GM12892 (cell line): ENCODE results near the gene C5AR2.
"Not testable (repeated sequence)": the region's sequence is repeated elsewhere in the genome, so short reads cannot be mapped to it uniquely, and the experiment has no call there.

Experiments
- DNase-seq: peaks from one replicate; pipeline ENCODE4 v3.0.0; 2011; ENCODE audit not compliant: insufficient read length
- FAIRE-seq: peaks from 2 replicates; lab custom pipeline; 2011; peaks lifted over from hg19 to GRCh38; lab: Jason Lieb, UNC
- POLR2A ChIP-seq: IDR thresholded peaks from 2 replicates; pipeline ENCODE4 v1.6.1; 2011; ENCODE audit warnings: low read depth, low read length, control low read depth
- POLR2AphosphoS5 ChIP-seq: IDR thresholded peaks from 2 replicates; pipeline ENCODE4 v1.6.1; 2011; ENCODE audit warnings: low read depth, low read length, control low read depth
- TAF1 ChIP-seq: IDR thresholded peaks from 2 replicates; pipeline ENCODE4 v1.6.1; 2011; ENCODE audit warnings: low read depth, mild to moderate bottlenecking, control low read depth, low read length, borderline replicate concordance

C5AR2 gene

DNA sequence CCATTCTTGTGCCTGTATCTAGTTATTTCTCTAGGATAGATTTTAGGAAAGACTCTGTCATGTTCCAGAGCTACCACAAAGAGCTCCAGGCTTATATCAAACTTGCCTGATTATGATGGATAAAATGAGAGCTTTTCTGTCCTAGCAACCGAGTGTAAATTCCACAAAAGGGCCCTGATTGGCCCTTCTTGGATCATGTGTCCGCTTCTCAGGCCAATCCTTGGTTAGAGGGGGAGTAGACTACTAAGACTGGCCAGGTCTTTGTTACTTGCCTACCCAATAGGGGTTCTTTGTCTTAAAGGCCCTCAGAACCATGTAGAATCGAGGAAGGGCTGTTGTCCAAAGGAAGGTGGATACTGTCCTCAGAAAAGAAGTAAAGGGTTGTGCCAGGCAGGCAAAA, 19.6 kb downstream of the C5AR2 start:
- no peak for DNase-seq
- no peak for FAIRE-seq
- TF ChIP-seq POLR2AphosphoS5 (no peak), TAF1 (no peak), POLR2A (no peak)

DNA sequence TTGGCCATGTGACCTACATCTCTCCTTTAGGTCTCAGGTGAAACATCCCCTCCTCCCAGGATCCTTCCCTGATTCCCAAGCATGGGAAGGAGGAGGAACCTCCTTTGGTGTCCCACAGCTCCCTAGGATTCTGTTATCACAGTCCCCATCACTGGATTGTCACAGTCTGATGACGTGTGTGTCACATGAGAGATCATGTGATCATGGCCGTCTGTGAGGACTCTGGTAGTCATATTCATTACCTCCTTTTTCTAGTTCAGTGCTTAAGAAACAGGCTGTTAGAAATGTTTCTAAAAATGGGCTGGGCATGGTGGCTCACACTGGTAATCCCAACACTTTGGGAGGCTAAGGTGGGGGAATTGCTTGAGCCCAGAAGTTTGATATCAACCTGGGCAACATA, 20.1 kb downstream of the C5AR2 start:
- FAIRE-seq (no peak), DNase-seq (no peak)
- TF ChIP-seq TAF1 (no peak), POLR2AphosphoS5 (no peak), POLR2A (no peak)

DNA sequence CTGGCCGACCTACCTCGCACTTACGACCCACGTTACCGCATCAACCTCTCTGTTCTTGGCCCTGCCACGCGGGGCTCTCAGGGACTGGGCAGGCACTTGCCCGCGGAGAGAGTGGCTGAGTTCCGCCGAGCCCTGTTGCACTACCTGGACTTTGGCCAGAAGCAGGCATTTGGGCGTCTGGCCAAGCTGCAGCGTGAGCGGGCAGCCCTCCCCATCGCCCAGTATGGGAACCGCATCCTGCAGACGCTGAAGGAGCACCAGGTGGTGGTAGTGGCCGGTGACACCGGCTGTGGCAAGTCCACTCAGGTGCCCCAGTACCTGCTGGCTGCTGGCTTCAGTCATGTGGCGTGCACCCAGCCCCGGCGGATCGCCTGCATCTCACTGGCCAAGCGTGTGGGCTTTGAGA, 21.3 kb downstream of the C5AR2 start:
- no peak for TF ChIP-seq POLR2A
- TF ChIP-seq TAF1, result no peak
- TF ChIP-seq POLR2AphosphoS5, result no peak
- DNase-seq, result no peak
- no peak for FAIRE-seq

DNA sequence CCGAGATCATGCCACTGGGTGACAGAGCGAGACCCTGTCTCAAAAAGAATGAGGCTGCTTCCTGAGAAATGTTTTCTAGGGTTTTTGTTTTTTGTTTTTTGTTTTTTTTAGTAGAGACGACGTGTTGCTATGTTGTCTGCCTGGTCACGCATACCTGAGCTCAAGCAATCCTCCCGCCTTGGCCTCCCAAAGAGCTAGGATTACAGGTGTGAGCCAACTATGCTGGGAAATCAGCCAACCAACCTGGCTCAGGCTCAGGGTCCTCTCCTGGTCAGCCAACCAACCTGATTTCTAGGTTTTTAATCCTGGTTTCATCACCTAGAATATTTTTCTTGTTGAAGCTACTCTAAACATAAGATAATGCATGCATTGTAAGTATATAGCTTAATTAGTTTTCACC, 24.9 kb downstream of the C5AR2 start:
- DNase-seq (no peak), FAIRE-seq (no peak)
- no peak for TF ChIP-seq POLR2A
- TF ChIP-seq POLR2AphosphoS5, result no peak
- no peak for TF ChIP-seq TAF1

DNA sequence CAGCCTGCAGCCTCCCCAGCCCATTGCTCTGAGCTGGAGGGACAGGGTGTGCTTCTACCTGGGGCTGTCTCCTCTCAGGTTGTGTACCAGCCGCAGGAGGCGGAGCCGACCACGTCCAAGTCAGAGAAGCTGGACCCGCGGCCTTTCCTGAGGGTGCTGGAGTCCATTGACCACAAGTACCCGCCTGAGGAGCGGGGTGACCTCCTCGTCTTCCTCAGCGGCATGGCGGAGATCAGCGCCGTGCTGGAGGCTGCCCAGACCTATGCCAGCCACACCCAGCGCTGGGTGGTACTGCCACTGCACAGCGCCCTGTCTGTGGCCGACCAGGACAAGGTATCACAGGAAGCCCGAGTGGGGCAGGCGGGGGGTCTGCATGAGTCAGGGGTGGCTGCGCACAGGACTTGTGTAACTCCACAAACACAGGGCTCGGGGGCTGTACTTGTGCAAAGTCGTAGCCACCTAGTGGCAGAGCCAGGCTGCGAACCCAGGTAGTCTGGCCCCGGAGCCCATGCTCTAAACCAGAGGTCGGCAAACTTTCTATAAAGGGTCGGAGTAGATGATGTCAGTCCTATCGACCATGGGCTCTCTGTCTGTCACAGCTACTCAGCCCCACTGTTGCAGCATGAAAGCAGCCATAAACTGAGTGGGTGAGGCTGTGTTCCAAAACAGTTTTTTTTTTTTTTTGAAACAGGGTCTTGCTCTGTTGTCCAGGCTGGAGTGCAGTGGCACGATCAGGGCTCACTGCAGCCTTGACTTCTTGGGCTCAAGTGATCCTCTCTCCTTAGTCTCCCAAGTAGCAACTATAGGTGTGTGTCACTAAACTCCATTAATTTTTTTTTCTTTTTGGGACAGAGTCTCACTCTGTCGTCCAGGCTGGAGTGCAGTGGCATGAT, 26.1 kb downstream of the C5AR2 start:
- no peak for FAIRE-seq
- no peak for DNase-seq
- TF ChIP-seq POLR2AphosphoS5, result no peak
- no peak for TF ChIP-seq POLR2A
- TF ChIP-seq TAF1, result no peak

DNA sequence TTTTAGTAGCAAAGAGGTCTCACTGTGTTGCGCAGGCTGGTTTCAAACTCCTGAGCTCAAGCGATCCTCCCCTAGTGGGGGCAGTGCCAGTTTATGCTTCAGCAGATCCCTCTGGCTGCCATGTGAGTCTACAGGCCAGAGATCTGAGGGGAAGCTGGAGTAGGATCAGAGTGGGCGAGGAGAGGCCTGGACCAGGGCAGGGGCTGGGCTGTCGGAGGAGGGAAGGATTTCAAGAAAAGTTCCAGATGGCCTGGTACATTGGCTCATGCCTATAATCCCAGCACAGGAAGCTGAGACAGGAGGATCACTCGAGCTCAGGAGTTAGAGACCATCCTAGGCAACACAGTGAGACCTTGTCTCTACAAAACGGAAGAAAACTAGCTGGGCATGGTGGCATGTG, 27.0 kb downstream of the C5AR2 start:
- TF ChIP-seq POLR2A, result no peak
- TF ChIP-seq POLR2AphosphoS5, result no peak
- no peak for FAIRE-seq

DNA sequence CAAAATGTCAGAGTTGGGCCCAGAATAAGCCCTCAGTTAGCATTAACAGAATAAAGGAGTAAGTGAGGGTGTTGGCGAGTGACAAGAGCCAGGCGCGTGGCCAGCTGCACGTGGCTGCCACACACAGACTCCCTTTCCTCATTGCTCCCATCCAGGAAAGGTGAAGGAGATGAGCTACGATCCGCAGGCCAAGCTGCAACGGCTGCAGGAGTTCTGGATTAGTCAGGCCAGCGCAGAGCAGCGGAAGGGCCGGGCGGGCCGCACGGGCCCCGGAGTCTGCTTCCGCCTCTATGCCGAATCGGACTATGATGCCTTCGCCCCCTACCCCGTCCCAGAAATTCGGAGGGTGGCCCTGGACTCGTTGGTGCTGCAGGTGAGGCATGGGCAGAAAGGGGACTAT, 30.3 kb downstream of the C5AR2 start:
- DNase-seq (no peak), FAIRE-seq (no peak)
- TF ChIP-seq POLR2AphosphoS5 (no peak), TAF1 (no peak), POLR2A (no peak)

More for the DNA sequence above, 27.0 kb downstream of the C5AR2 start:
- no peak for DNase-seq

DNA sequence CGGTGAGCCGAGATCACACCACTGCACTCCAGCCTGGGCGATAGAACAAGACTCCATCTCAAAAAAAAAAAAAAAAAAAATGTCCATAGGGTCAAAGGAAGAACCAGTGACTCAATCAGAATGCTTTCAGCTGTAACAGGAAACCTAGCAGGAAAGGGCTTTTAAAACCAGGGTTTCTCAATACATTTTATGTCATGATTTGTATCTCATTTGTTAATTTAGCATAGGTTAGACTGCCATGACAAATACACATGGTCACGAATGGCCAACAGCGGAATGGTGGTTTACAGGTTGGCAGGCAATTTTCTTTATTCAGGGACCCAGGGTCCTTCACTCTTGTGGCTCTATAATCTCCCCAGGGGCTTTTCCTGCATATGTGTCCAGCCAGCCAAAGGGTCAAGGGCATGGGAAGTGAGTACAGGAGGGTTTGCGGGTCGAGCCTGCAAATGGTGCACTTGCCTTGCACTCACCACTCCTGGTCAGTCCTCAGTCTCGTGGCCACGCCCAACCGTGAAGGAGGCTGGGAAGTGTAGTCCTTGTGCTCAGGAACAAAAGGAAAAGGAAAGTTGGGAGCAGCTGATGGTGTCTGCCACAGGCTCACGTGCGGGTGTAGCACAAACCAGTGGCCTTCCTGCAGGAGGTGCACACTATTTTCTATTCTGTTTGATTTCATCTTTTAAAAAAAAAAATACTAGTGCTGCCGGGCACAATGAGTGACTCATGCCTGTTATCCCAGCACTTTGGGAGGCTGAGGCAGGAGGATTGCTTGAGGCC, 32.0 kb downstream of the C5AR2 start:
- FAIRE-seq (no peak), DNase-seq (no peak)
- no peak for TF ChIP-seq TAF1

DNA sequence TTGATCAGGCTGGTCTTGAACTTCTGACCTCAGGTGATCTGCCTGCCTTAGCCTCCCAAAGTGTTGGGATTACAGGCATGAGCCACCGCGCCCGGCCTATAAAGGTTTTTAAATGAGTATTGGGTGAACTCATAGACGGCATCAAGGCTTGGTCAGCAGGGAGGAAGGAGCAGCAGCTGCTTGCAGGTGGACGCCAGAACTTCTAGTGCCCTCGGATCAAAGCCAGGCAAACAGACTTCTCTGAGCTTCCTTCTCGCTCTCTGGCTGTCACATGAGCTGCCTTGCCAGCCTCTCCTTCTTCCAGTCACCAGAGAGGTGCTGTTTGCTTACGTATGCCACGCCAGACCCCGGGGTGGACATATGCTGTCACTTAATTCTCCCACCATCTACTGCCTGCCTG, 33.5 kb downstream of the C5AR2 start:
- not testable (repeated sequence) for FAIRE-seq, DNase-seq

DNA sequence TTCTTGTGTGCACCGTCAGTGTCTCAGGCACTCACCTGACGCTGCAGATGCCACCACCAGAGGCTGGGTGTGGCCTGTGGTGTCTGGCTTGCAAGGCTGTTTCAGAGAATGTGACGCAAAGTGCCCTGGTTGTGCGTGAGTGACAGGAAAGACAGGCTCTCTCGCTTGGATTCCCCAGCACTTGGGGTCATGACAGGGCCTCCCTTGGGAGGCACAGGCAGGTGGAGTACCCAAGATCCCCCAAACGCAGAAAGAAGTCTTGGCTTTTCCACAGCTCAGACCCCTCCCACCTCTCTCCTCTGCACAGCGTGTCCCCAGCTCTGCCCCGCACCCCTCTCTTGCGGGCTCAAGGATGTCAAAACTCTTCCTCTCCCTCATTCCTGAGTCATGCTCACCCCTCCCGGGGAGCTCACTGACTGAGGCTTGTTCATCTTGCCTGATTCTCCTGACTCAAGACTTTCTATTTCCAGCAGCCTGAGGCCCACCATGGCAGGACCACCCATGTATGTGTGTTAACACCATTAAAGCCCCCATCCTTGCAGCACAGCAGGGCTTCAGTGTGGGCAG, 38.2 kb downstream of the C5AR2 start:
- TF ChIP-seq TAF1, result no peak
- TF ChIP-seq POLR2A, result no peak
- TF ChIP-seq POLR2AphosphoS5, result no peak
- no peak for FAIRE-seq
- no peak for DNase-seq

DNA sequence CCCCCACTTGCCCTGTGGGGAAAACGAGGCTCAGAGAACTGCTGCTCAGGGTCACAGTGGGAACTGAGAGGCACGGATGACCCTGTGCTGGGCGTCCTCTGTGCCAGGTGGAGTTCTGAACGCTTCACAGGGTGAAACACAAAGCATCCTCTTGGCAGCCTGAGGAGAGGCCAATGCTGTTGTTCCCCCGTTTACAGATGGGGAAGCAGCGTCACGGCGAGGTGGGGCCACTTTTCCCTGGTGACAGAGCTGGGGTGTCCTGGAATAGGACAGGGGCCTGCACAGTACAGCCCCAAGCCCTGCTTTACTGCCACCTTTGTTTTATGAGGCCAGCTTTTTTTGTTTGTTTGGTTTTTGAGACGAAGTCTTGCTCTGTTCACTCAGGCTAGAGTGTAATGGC, 39.3 kb downstream of the C5AR2 start:
- TF ChIP-seq POLR2AphosphoS5, result no peak
- TF ChIP-seq POLR2A, result no peak
- no peak for TF ChIP-seq TAF1
- no peak for FAIRE-seq
- no peak for DNase-seq

DNA sequence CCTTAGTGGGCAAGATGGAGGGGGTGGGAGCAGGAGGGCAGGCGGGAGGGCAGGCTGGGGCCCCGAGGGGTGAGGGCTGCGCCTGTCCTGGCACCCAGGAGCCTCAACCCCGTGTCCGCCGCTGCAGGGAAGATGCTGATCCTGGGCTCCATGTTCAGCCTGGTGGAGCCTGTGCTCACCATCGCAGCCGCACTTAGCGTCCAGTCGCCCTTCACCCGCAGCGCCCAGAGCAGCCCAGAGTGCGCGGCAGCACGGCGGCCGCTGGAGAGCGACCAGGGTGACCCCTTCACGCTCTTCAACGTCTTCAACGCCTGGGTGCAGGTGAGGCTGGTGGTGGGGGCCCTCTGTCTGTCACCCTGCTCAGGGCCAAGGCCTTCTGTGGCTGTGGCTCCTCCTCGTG, 40.6 kb downstream of the C5AR2 start:
- DNase-seq, result no peak
- no peak for FAIRE-seq
- no peak for TF ChIP-seq POLR2AphosphoS5
- TF ChIP-seq POLR2A, result no peak
- no peak for TF ChIP-seq TAF1
